Measurements from ENCODE around the gene DLX5. TPM values are rescaled to one million over a fixed set of nuclear protein-coding genes. Genes with fewer than 3 reads are reported as not detected.

Gene DLX5
- total and polyA plus RNA-seq, 4 donors: 1.1 to 1.4 TPM; not detected in 2

- no peaks in the 10 kb centered on the region for H3K36me3 ChIP-seq (ENCODE audit: control insufficient read depth in 1 of 2, insufficient read depth in 2 of 2, low read length in 1 of 2)
- intact Hi-C loops (cut with DNase I): no loop called here
- 14 to 16% methylated on average over 5 of the region's 5 CpGs for WGBS, 2 donors
- H3K27ac ChIP-seq (ENCODE audit: low read depth in 1 of 2, low read length in 2 of 2): no peak overlapping the region
- H3K4me1 ChIP-seq (ENCODE audit: control insufficient read depth in 1 of 2, insufficient read depth in 2 of 2, low read length in 2 of 2): no peaks in the 10 kb centered on the region
- DNase-seq: no peak
- H3K27me3 ChIP-seq (ENCODE audit: control insufficient read depth in 1 of 2, insufficient read depth in 2 of 2, low read length in 1 of 2): no peaks in the 10 kb centered on the region
- no peak for ATAC-seq (ENCODE audit: low FRiP score)
- no peak overlapping the region for H3K4me3 ChIP-seq (ENCODE audit: low read length in 2 of 2)
- peaks cover 2% of the 10 kb centered on the region for H3K9me3 ChIP-seq (ENCODE audit: control insufficient read depth, low read length)
These were observed 10.4 kb downstream of the DLX5 start for GRCh38 chr7:97014145-97014750.

GRCh38 chr7:97013845-97014134, 10.8 kb downstream of the DLX5 start:
- no peak for ATAC-seq (ENCODE audit: low FRiP score)
- H3K27me3 ChIP-seq (ENCODE audit: control insufficient read depth in 1 of 2, insufficient read depth in 2 of 2, low read length in 1 of 2): no peaks in the 10 kb centered on the region
- H3K9me3 ChIP-seq (ENCODE audit: control insufficient read depth, low read length): peaks cover 2% of the 10 kb centered on the region
- no peaks in the 10 kb centered on the region for H3K4me1 ChIP-seq (ENCODE audit: control insufficient read depth in 1 of 2, insufficient read depth in 2 of 2, low read length in 2 of 2)
- 18% methylated on average over 1 of the region's 1 CpG for WGBS, 2 donors
- intact Hi-C loops (cut with DNase I): no loop called here
- H3K36me3 ChIP-seq (ENCODE audit: control insufficient read depth in 1 of 2, insufficient read depth in 2 of 2, low read length in 1 of 2): no peaks in the 10 kb centered on the region
- no peak overlapping the region for H3K4me3 ChIP-seq (ENCODE audit: low read length in 2 of 2)
- no peak overlapping the region for H3K27ac ChIP-seq (ENCODE audit: low read depth in 1 of 2, low read length in 2 of 2)
- DNase-seq: no peak

GRCh38 chr7:97013134-97013844, 11.3 kb downstream of the DLX5 start:
- Histone ChIP-seq H3K4me3 (ENCODE audit: low read length in 2 of 2) (no peak overlapping the region), H3K27me3 (ENCODE audit: control insufficient read depth in 1 of 2, insufficient read depth in 2 of 2, low read length in 1 of 2) (no peaks in the 10 kb centered on the region), H3K9me3 (ENCODE audit: control insufficient read depth, low read length) (peaks cover 2% of the 10 kb centered on the region), H3K27ac (ENCODE audit: low read depth in 1 of 2, low read length in 2 of 2) (no peak overlapping the region), H3K4me1 (ENCODE audit: control insufficient read depth in 1 of 2, insufficient read depth in 2 of 2, low read length in 2 of 2) (no peaks in the 10 kb centered on the region), H3K36me3 (ENCODE audit: control insufficient read depth in 1 of 2, insufficient read depth in 2 of 2, low read length in 1 of 2) (no peaks in the 10 kb centered on the region)
- 5 to 11% methylated on average over 20 of the region's 20 CpGs for WGBS, 2 donors
- no peak for ATAC-seq (ENCODE audit: low FRiP score)
- intact Hi-C loops (cut with DNase I): no loop called here
- DNase-seq: no peak

- ATAC-seq (ENCODE audit: low FRiP score): no peak
- no peak overlapping the region for H3K4me3 ChIP-seq (ENCODE audit: low read length in 2 of 2)
- H3K27me3 ChIP-seq (ENCODE audit: control insufficient read depth in 1 of 2, insufficient read depth in 2 of 2, low read length in 1 of 2): no peaks in the 10 kb centered on the region
- 7 to 12% methylated on average over 21 of the region's 21 CpGs for WGBS, 2 donors
- no peak for DNase-seq
- H3K36me3 ChIP-seq (ENCODE audit: control insufficient read depth in 1 of 2, insufficient read depth in 2 of 2, low read length in 1 of 2): no peaks in the 10 kb centered on the region
- no peak overlapping the region for H3K27ac ChIP-seq (ENCODE audit: low read depth in 1 of 2, low read length in 2 of 2)
- peaks cover 2% of the 10 kb centered on the region for H3K9me3 ChIP-seq (ENCODE audit: control insufficient read depth, low read length)
- intact Hi-C loops (cut with DNase I): no loop called here
- no peaks in the 10 kb centered on the region for H3K4me1 ChIP-seq (ENCODE audit: control insufficient read depth in 1 of 2, insufficient read depth in 2 of 2, low read length in 2 of 2)
These were observed 12.1 kb downstream of the DLX5 start for GRCh38 chr7:97012365-97013133.

- Histone ChIP-seq H3K9me3 (ENCODE audit: control insufficient read depth, low read length) (peaks cover 2% of the 10 kb centered on the region), H3K36me3 (ENCODE audit: control insufficient read depth in 1 of 2, insufficient read depth in 2 of 2, low read length in 1 of 2) (no peaks in the 10 kb centered on the region), H3K27ac (ENCODE audit: low read depth in 1 of 2, low read length in 2 of 2) (no peak overlapping the region), H3K4me3 (ENCODE audit: low read length in 2 of 2) (no peak overlapping the region), H3K4me1 (ENCODE audit: control insufficient read depth in 1 of 2, insufficient read depth in 2 of 2, low read length in 2 of 2) (no peaks in the 10 kb centered on the region), H3K27me3 (ENCODE audit: control insufficient read depth in 1 of 2, insufficient read depth in 2 of 2, low read length in 1 of 2) (no peaks in the 10 kb centered on the region)
- intact Hi-C loops (cut with DNase I): no loop called here
- ATAC-seq (ENCODE audit: low FRiP score) (no peak), DNase-seq (no peak)
- WGBS, 2 donors: 13 to 26% methylated on average over 15 of the region's 15 CpGs
These were observed 12.9 kb downstream of the DLX5 start for GRCh38 chr7:97011536-97012364.

- WGBS, 2 donors: 11 to 26% methylated on average over 1 of the region's 1 CpG
- Histone ChIP-seq H3K27ac (ENCODE audit: low read depth in 1 of 2, low read length in 2 of 2) (no peak overlapping the region), H3K4me1 (ENCODE audit: control insufficient read depth in 1 of 2, insufficient read depth in 2 of 2, low read length in 2 of 2) (no peaks in the 10 kb centered on the region), H3K27me3 (ENCODE audit: control insufficient read depth in 1 of 2, insufficient read depth in 2 of 2, low read length in 1 of 2) (no peaks in the 10 kb centered on the region), H3K36me3 (ENCODE audit: control insufficient read depth in 1 of 2, insufficient read depth in 2 of 2, low read length in 1 of 2) (no peaks in the 10 kb centered on the region), H3K4me3 (ENCODE audit: low read length in 2 of 2) (no peak overlapping the region), H3K9me3 (ENCODE audit: control insufficient read depth, low read length) (peaks cover 2% of the 10 kb centered on the region)
- intact Hi-C loops (cut with DNase I): no loop called here
- ATAC-seq (ENCODE audit: low FRiP score) (no peak), DNase-seq (no peak)
These were observed 13.5 kb downstream of the DLX5 start for GRCh38 chr7:97011104-97011503.

- 15 to 30% methylated on average over 18 of the region's 18 CpGs for WGBS, 2 donors
- no peaks in the 10 kb centered on the region for H3K36me3 ChIP-seq (ENCODE audit: control insufficient read depth in 1 of 2, insufficient read depth in 2 of 2, low read length in 1 of 2)
- no peak overlapping the region for H3K27ac ChIP-seq (ENCODE audit: low read depth in 1 of 2, low read length in 2 of 2)
- DNase-seq (no peak), ATAC-seq (ENCODE audit: low FRiP score) (no peak)
- peaks cover 2% of the 10 kb centered on the region for H3K9me3 ChIP-seq (ENCODE audit: control insufficient read depth, low read length)
- no peaks in the 10 kb centered on the region for H3K4me1 ChIP-seq (ENCODE audit: control insufficient read depth in 1 of 2, insufficient read depth in 2 of 2, low read length in 2 of 2)
- no peak overlapping the region for H3K4me3 ChIP-seq (ENCODE audit: low read length in 2 of 2)
- no peaks in the 10 kb centered on the region for H3K27me3 ChIP-seq (ENCODE audit: control insufficient read depth in 1 of 2, insufficient read depth in 2 of 2, low read length in 1 of 2)
- intact Hi-C loops (cut with DNase I): no loop called here
These were observed 14.6 kb downstream of the DLX5 start for GRCh38 chr7:97009753-97010732.

All from aorta (tissue), 5 donors.